Measurements from ENCODE around the gene MUC4. TPM values are rescaled to one million over a fixed set of nuclear protein-coding genes. Genes with fewer than 3 reads are reported as not detected.
"Not testable (repeated sequence)": the region's sequence is repeated elsewhere in the genome, so short reads cannot be mapped to it uniquely, and the experiment has no call there.

MUC4 gene
- total RNA-seq, 2 donors from 2014 or later: not detected

GRCh38 chr3:195727606-195728195, 84.0 kb downstream of the MUC4 start:
- ATAC-seq: no peak
- H3K4me1 ChIP-seq: no peaks in the 10 kb centered on the region
- H3K9me3 ChIP-seq: no peaks in the 10 kb centered on the region
- H3K4me3 ChIP-seq: no peak overlapping the region
- TF ChIP-seq CTCF (IDR thresholded peaks at IDR 0.05): no peak
- no peaks in the 10 kb centered on the region for H3K36me3 ChIP-seq (replicated peaks in 1 of 2; ENCODE audit: insufficient read depth in 1 of 2, low read depth in 2 of 2)
- DNase-seq: no peak
- intact Hi-C loops (cut with DNase I): no loop called here
- 24 to 37% methylated on average over 7 of the region's 7 CpGs for WGBS, 2 donors
- no peaks in the 10 kb centered on the region for H3K27me3 ChIP-seq
- no peak overlapping the region for H3K27ac ChIP-seq

- H3K4me3 ChIP-seq; DNase-seq; H3K27ac ChIP-seq; H3K27me3 ChIP-seq; ATAC-seq; intact Hi-C loops (cut with DNase I); H3K4me1 ChIP-seq; H3K36me3 ChIP-seq (replicated peaks in 1 of 2; ENCODE audit: insufficient read depth in 1 of 2, low read depth in 2 of 2); H3K9me3 ChIP-seq: not testable (repeated sequence)
- 64 to 67% methylated on average over 19 to 30 of the region's 32 CpGs for WGBS, 2 donors
Measured at GRCh38 chr3:195725916-195726740, 85.6 kb downstream of the MUC4 start.

- H3K4me3 ChIP-seq; H3K27me3 ChIP-seq; DNase-seq; H3K27ac ChIP-seq; intact Hi-C loops (cut with DNase I); ATAC-seq; H3K4me1 ChIP-seq; H3K36me3 ChIP-seq (replicated peaks in 1 of 2; ENCODE audit: insufficient read depth in 1 of 2, low read depth in 2 of 2); H3K9me3 ChIP-seq: not testable (repeated sequence)
- WGBS, 2 donors: no CpG with 5 or more reads among the region's 13 CpGs
Measured at GRCh38 chr3:195724363-195724762, 87.4 kb downstream of the MUC4 start.

- 67% methylated on average over 7 of the region's 9 CpGs; no CpG with 5 or more reads in 1 of the 2 donors for WGBS, 2 donors
- H3K4me1 ChIP-seq; H3K27ac ChIP-seq; H3K4me3 ChIP-seq; H3K9me3 ChIP-seq; DNase-seq; H3K36me3 ChIP-seq (replicated peaks in 1 of 2; ENCODE audit: insufficient read depth in 1 of 2, low read depth in 2 of 2); intact Hi-C loops (cut with DNase I); ATAC-seq; H3K27me3 ChIP-seq: not testable (repeated sequence)
Measured at GRCh38 chr3:195722996-195723345, 88.8 kb downstream of the MUC4 start.

- H3K36me3 ChIP-seq (replicated peaks in 1 of 2; ENCODE audit: insufficient read depth in 1 of 2, low read depth in 2 of 2); H3K27me3 ChIP-seq; intact Hi-C loops (cut with DNase I); H3K4me3 ChIP-seq; DNase-seq; H3K4me1 ChIP-seq; ATAC-seq; H3K9me3 ChIP-seq: not testable (repeated sequence)
- 48 to 77% methylated on average over 2 to 8 of the region's 21 CpGs for WGBS, 2 donors
- H3K27ac ChIP-seq: peak overlapping the region in 1 of 4 donors; percentile 48
Measured at GRCh38 chr3:195722139-195722995, 89.4 kb downstream of the MUC4 start.

GRCh38 chr3:195720831-195721506, 90.8 kb downstream of the MUC4 start, which contains the start of gene MUC20:
MUC20 (plus strand) TSS chr3:195720978; CDS start chr3:195721008, 30 bp downstream.
- DNase-seq (peak in 3 of 4 donors; percentile 25 to 77 (median 72)), ATAC-seq (peak; percentile 75)
- TF ChIP-seq POLR2A (IDR thresholded peaks at IDR 0.05): peak in 2 of 3 donors; percentile 38 to 60
- H3K36me3 ChIP-seq (replicated peaks in 1 of 2; ENCODE audit: insufficient read depth in 1 of 2, low read depth in 2 of 2); H3K27me3 ChIP-seq; H3K4me1 ChIP-seq; H3K9me3 ChIP-seq; intact Hi-C loops (cut with DNase I); H3K4me3 ChIP-seq: not testable (repeated sequence)
- 32 to 40% methylated on average over 1 to 15 of the region's 16 CpGs for WGBS, 2 donors
- peak within 1 kb of the TSS in 3 of 4 donors; percentile 68 to 85 (median 83) for H3K27ac ChIP-seq

GRCh38 chr3:195719514-195720254, 92.0 kb downstream of the MUC4 start:
- H3K9me3 ChIP-seq; intact Hi-C loops (cut with DNase I); DNase-seq; H3K4me3 ChIP-seq; H3K36me3 ChIP-seq (replicated peaks in 1 of 2; ENCODE audit: insufficient read depth in 1 of 2, low read depth in 2 of 2); H3K4me1 ChIP-seq; H3K27ac ChIP-seq; H3K27me3 ChIP-seq; ATAC-seq: not testable (repeated sequence)
- 77 to 78% methylated on average over 16 of the region's 16 CpGs for WGBS, 2 donors

All from body of pancreas (tissue), 4 donors.